Loucy (cell line): Measurements from ENCODE around the gene PACRG.

Source experiments
- H2AFZ ChIP-seq: fragments of 200-600 bp; sonication (generic); 2 replicates; pipeline ENCODE4 v1.6.0; 2016; ENCODE audit warnings: antibody characterized with exemption, mild to moderate bottlenecking, low read length, moderate library complexity
- H3F3A ChIP-seq: fragments of 200-600 bp; 2 replicates; pipeline ENCODE4 v1.6.0; 2016; ENCODE audit warnings: antibody characterized with exemption, low read depth, mild to moderate bottlenecking
- H3K27me3 ChIP-seq: fragments of 200-600 bp; sonication (generic); 2 replicates; pipeline ENCODE4 v1.6.1; 2014; ENCODE audit warnings: low read length, mild to moderate bottlenecking; ENCODE audit not compliant: insufficient read depth, poor library complexity, severe bottlenecking
- H3K36me3 ChIP-seq: fragments of 200-600 bp; sonication (generic); 2 replicates; pipeline ENCODE4 v1.6.1; 2016; ENCODE audit warnings: low read length; ENCODE audit not compliant: insufficient read depth
- H3K4me1 ChIP-seq: fragments of 200-600 bp; sonication (generic); 2 replicates; pipeline ENCODE4 v1.5.1; 2014; ENCODE audit warnings: low read length, mild to moderate bottlenecking; ENCODE audit not compliant: insufficient read depth, poor library complexity, severe bottlenecking
- H3K4me2 ChIP-seq: fragments of 200-600 bp; sonication (generic); 2 replicates; pipeline ENCODE4 v1.6.0; 2014; ENCODE audit warnings: antibody characterized with exemption, low read length, low read depth, mild to moderate bottlenecking; ENCODE audit not compliant: poor library complexity, severe bottlenecking
- H3K4me3 ChIP-seq: fragments of 200-600 bp; sonication (generic); 2 replicates; pipeline ENCODE4 v1.5.1; 2014; ENCODE audit warnings: low read length, mild to moderate bottlenecking, mixed read lengths; ENCODE audit not compliant: poor library complexity, severe bottlenecking
- H3K79me2 ChIP-seq: fragments of 200-600 bp; sonication (generic); 2 replicates; pipeline ENCODE4 v1.6.1; 2014; ENCODE audit warnings: low read length; ENCODE audit not compliant: insufficient read depth
- H3K9ac ChIP-seq: fragments of 200-600 bp; sonication (generic); 2 replicates; pipeline ENCODE4 v1.6.0; 2014; ENCODE audit warnings: mild to moderate bottlenecking, low read depth, low read length, moderate library complexity; ENCODE audit not compliant: poor library complexity, severe bottlenecking
- H3K9me2 ChIP-seq: fragments of 200-600 bp; sonication (generic); replicated peaks from 2 replicates; pipeline ENCODE4 v1.6.1; 2016; ENCODE audit warnings: low read depth, low read length, mixed read lengths
- H3K9me3 ChIP-seq: fragments of 200-600 bp; sonication (generic); 2 replicates; pipeline ENCODE4 v1.6.1; 2014; ENCODE audit warnings: mild to moderate bottlenecking, antibody characterized with exemption, low read length, low read depth; ENCODE audit not compliant: insufficient read depth
- H4K20me1 ChIP-seq: fragments of 200-600 bp; sonication (generic); 2 replicates; pipeline ENCODE4 v1.6.0; 2014; ENCODE audit warnings: antibody characterized with exemption, low read length, mild to moderate bottlenecking; ENCODE audit not compliant: insufficient read depth, poor library complexity, severe bottlenecking
- EZH2phosphoT487 ChIP-seq: fragments of 200-600 bp; IDR thresholded peaks from 2 replicates; pipeline ENCODE4 v1.6.1; 2018; ENCODE audit warnings: antibody characterized with exemption, mild to moderate bottlenecking, moderate library complexity, borderline replicate concordance
- TF ChIP-seq, protein P1 (sequence below): fragments of 200-600 bp; sonication (generic); conservative IDR thresholded peaks from 2 replicates; pipeline ENCODE4 v1.5.1; 2014; ENCODE audit warnings: mild to moderate bottlenecking, antibody characterized with exemption, low read length

PACRG gene

DNA sequence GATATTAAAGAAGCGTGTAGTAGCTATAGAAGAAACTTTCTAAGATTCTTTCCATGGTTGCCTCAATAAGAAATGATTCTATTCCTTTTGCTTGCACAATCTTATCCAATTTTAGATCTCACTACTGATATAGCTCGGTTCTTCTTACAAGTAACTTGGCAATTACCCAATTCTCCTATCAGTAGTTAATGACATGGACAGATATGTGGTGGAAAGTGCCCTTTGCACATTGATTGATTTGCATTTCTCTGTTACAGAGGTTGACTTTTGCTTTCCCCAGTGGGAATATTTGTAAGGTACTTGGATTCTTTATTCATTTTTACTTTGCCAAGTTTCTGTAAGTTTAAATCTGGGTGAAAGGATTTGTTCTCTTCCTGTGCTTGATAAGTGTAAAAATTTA lies 593.0 kb downstream of the PACRG start:
- Histone ChIP-seq H3K9me2 (no peaks in the 10 kb centered on the region), H3K4me1 (no peaks in the 10 kb centered on the region), H3F3A (no peaks in the 10 kb centered on the region), H3K9ac (no peak overlapping the region), H3K79me2 (no peaks in the 10 kb centered on the region), H3K4me3 (no peak overlapping the region), H2AFZ (no peak overlapping the region), H3K36me3 (no peaks in the 10 kb centered on the region), H4K20me1 (no peaks in the 10 kb centered on the region), H3K4me2 (no peak overlapping the region), H3K9me3 (no peaks in the 10 kb centered on the region; the same call in 1 of the 2 replicates), H3K27me3 (no peaks in the 10 kb centered on the region)
- TF ChIP-seq, protein P1, sequence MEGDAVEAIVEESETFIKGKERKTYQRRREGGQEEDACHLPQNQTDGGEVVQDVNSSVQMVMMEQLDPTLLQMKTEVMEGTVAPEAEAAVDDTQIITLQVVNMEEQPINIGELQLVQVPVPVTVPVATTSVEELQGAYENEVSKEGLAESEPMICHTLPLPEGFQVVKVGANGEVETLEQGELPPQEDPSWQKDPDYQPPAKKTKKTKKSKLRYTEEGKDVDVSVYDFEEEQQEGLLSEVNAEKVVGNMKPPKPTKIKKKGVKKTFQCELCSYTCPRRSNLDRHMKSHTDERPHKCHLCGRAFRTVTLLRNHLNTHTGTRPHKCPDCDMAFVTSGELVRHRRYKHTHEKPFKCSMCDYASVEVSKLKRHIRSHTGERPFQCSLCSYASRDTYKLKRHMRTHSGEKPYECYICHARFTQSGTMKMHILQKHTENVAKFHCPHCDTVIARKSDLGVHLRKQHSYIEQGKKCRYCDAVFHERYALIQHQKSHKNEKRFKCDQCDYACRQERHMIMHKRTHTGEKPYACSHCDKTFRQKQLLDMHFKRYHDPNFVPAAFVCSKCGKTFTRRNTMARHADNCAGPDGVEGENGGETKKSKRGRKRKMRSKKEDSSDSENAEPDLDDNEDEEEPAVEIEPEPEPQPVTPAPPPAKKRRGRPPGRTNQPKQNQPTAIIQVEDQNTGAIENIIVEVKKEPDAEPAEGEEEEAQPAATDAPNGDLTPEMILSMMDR: no peak
- TF ChIP-seq EZH2phosphoT487: no peak

- Histone ChIP-seq H3K79me2 (no peaks in the 10 kb centered on the region), H3K9ac (no peak overlapping the region), H4K20me1 (no peaks in the 10 kb centered on the region), H3K4me3 (no peak overlapping the region), H3K27me3 (no peaks in the 10 kb centered on the region), H3K4me1 (no peaks in the 10 kb centered on the region), H2AFZ (no peak overlapping the region), H3K36me3 (no peaks in the 10 kb centered on the region), H3K9me3 (no peaks in the 10 kb centered on the region; the same call in 1 of the 2 replicates), H3K9me2 (no peaks in the 10 kb centered on the region), H3F3A (no peaks in the 10 kb centered on the region), H3K4me2 (no peak overlapping the region)
- TF ChIP-seq, protein P1: no peak
- no peak for TF ChIP-seq EZH2phosphoT487
These were observed 593.9 kb downstream of the PACRG start for GRCh38 chr6:163321717-163322116.

DNA sequence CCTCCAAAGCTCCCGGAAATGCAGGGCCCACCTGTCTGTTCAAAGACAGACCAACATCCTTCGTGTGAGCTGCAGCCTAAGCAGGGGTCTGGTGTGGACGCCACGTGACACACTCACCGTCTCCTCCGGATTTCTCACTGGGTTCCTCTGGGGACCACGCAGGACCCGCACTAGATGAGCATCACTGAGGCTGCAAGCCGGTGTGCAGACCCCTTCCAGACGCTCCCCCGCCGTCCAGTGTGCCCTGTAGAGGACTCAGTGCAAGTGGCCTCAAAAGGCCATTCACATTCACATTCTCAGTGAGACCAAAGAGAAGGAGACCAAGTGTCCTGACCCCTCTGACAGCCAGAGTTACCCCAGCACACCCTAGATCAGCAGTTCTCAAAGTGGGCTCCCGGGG lies 595.5 kb downstream of the PACRG start:
- Histone ChIP-seq H3K9ac (no peak overlapping the region), H2AFZ (no peak overlapping the region), H3F3A (no peaks in the 10 kb centered on the region), H3K79me2 (no peaks in the 10 kb centered on the region), H3K4me3 (no peak overlapping the region), H3K9me2 (no peaks in the 10 kb centered on the region), H3K9me3 (no peaks in the 10 kb centered on the region; the same call in 1 of the 2 replicates), H3K27me3 (no peaks in the 10 kb centered on the region), H3K4me2 (no peak overlapping the region), H4K20me1 (no peaks in the 10 kb centered on the region), H3K4me1 (no peaks in the 10 kb centered on the region), H3K36me3 (no peaks in the 10 kb centered on the region)
- TF ChIP-seq, protein P1: no peak
- no peak for TF ChIP-seq EZH2phosphoT487
